Activated CD8-positive, alpha-beta memory T cell treated with anti-CD3 and anti-CD28 coated beads for 4 hours (primary cell): Measurements from ENCODE around the gene FADS1.
A peak's percentile ranks its signal among the peaks of the same experiment; 100 is the strongest.

ENCODE experiments used
- DNase-seq, 2 donors: peaks; one replicate each; pipeline ENCODE4 v3.0.0-alpha.2; 2020; ENCODE audit warnings: low read depth in 2 of 2

Gene FADS1

GRCh38 chr11:61816736-61817455 is at the start of gene FADS1:
Gene FADS1 (minus strand): TSS chr11:61817003. CDS start chr11:61816929, 74 bp downstream.
- DNase-seq, result peak in 1 of 2 donors; percentile 46

DNA sequence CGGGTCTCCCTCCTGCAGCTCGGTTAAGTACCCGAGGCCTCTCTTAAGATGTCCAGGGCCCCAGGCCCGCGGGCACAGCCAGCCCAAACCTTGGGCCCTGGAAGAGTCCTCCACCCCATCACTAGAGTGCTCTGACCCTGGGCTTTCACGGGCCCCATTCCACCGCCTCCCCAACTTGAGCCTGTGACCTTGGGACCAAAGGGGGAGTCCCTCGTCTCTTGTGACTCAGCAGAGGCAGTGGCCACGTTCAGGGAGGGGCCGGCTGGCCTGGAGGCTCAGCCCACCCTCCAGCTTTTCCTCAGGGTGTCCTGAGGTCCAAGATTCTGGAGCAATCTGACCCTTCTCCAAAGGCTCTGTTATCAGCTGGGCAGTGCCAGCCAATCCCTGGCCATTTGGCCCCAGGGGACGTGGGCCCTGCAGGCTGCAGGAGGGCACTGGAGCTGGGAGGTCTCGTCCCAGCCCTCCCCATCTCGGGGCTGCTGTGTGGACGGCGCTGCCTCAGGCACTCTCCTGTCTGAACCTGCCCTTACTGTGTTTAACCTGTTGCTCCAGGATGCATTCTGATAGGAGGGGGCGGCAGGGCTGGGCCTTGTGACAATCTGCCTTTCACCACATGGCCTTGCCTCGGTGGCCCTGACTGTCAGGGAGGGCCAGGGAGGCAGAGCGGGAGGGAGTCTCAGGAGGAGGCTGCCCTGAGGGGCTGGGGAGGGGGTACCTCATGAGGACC is 49.6 kb upstream of the FADS1 start:
- no peak for DNase-seq

DNA sequence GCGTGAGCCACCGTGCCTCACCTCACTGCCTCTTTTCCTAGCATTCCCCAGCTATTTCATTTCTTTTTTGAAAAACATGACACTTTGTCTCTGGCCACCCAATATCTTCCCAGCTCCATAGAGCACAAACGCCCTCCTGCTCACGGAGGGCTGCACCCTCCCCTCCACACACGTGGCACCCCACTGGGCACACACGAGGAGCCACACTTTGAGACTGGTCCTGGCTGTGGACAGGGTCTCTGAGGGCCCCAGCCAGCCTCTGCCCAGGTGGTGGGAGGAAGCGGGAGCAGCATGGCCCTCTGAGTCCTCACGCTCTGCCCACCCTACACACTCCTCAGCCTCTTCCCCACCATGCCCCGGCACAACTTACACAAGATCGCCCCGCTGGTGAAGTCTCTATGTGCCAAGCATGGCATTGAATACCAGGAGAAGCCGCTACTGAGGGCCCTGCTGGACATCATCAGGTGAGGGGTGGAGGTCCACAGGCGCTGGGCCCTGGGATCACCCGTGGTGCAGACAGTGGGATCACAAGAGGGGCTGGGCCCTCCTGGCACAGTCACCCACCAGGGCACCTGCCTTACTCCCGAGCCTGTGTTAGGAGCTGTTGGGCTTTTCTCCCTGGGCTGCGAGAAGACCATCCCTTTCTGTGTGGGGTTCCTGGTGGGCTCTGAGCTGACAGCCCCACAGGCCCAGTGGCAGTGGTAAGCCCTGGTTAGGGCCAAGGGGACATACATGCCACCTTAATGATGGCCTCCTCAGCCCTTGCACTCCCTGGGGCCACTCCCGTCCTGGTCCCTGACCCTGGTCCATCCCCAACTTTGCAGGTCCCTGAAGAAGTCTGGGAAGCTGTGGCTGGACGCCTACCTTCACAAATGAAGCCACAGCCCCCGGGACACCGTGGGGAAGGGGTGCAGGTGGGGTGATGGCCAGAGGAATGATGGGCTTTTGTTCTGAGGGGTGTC is 48.3 kb upstream of the FADS1 start:
- no peak for DNase-seq

DNA sequence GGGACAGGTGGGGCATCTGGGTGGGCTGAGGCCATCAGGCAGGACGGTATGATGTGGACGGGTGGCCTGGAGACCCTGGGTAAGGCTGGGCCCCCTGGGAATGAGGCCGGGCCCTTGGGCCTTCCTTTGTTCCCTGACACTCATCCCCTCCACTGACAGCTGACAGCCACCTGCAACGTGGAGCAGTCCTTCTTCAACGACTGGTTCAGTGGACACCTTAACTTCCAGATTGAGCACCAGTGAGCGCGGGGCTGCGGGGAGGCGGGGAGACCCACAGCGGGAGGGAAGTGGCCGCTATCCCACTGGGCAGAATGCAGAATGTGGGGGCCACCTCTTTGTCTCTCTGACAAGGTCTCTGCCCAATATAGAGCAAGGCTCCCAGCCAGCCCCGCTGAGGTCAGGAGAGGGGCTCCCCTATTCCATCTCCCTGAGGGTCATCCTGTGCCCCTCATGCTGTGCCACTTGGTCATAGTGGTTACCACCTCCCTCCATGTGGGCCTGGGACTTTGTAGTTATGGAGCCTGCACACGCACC is 46.8 kb upstream of the FADS1 start:
- no peak for DNase-seq

GRCh38 chr11:61862714-61863547 is 46.1 kb upstream of the FADS1 start:
- DNase-seq, result no peak

DNA sequence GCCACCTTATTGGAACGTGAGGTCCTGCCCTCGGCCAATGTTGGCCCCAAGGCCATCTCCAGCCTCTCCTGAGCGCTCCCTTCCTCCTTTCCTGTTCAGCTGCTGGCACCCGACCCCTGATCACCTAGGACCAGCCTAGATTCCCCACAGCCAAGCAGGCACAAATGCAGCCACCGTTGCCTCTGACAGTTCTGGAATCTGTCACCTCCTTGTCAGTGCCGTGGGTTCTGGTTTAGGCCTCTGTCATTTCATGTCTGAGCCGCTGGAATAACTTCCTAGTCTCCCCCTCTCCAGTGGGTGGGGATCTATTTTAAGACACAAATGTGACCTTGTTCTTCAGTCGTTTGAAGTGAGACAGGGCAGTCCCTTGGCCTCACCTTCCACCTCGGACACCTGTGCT is 44.8 kb upstream of the FADS1 start:
- DNase-seq, result no peak

DNA sequence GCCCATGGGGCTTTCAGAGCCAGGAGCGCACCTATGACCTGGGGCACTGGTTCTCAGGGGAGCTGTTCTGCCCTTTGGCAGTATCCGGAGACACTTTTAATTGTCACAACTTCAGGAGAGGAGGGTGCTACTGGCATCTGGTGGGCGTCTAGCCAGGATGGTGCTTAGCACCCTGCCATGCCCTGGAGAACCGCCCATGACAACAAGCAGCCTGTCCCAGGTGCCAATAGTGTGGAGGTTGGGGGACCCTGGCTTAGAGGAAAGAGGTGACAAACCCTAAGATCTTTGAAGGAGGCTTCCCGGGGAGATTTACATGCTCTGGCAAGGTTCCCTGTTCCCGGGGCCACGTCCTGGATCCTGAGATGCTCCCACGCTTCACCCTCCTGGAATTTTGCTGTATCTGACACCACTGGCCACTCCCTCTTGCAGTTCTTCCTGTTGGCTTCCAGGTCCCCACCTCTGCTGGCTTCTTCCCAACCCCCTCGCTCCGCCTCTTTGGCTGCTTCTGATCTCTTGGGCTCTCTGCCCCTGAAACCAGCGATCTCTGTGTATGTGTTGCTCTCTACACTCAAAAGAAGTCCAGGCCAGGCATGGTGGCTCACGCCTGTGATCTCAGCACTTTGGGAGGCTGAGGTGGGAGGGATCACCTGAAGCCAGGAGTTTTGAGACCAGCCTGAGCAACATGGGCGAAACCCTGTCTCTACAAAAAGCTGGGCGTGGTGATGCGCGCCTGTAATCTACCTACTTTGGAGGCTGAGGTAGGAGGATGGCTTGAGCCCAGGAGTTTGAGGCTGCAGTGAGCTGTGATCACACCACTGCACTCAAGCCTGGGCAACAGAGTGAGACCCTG is 43.5 kb upstream of the FADS1 start:
- no peak for DNase-seq

DNA sequence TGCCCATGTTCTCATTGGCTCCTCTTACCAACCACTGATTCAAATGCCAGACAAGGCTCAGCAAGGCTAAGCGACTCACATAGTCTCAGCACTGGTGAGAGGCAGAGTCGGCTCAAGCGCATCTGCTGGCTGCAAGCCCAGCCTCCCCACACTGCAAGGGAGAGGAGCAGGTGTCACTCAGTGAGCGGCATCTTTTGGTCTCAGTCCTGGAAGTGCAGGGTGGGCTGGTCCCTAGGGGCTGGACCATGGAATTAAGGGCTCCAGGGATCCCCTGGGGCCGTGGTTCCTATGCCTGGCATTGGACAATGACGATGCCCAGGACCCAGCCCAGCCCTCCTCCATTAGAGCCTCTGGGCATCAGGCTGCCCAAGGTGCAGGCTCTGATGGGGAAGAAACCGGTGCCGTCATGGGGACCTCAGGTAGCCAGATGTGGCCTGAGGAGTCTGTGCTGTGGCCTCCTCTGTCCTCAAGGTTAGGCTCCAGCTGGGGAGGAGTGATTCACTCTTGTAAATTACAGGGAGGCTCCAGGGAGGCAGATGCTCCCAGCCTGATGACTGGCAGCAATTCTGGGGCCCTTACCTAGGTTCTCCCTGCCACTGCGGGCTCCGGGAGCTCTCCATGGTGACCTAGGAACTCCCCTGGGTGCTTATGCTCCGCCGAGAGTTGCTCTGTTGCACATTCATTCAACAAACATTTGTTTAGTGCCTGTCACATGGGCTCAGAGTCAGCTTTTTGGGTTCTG is 39.3 kb upstream of the FADS1 start:
- no peak for DNase-seq

- DNase-seq, result no peak
Measured at GRCh38 chr11:61854966-61855714, 38.3 kb upstream of the FADS1 start.

GRCh38 chr11:61854206-61854895 is 37.5 kb upstream of the FADS1 start:
- DNase-seq, result no peak

DNA sequence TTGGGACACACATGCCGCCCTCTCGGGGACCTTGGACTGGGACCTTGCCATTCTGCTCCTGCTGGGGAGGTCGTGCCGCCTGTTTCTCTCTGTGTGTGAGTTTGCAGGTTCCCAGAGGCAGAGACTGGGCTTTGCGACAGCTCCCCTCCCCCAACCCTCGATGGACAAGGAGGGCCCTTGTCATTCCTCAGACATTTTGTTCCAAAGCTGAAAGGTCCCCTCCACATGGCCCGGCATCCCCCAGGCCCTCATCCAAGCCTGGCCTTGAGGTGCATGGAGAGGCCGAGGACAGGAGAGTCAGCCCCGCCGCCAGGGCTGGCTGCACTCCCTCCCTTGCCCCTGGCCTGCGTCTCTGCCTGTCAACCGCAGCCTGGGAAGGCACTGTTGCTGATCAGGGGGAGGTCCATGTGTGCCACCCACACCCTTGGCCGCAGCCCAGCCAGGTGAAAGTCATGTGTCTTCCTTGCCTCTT is 36.9 kb upstream of the FADS1 start:
- DNase-seq, result no peak

- no peak for DNase-seq
Measured at GRCh38 chr11:61851900-61852295, 35.1 kb upstream of the FADS1 start.

DNA sequence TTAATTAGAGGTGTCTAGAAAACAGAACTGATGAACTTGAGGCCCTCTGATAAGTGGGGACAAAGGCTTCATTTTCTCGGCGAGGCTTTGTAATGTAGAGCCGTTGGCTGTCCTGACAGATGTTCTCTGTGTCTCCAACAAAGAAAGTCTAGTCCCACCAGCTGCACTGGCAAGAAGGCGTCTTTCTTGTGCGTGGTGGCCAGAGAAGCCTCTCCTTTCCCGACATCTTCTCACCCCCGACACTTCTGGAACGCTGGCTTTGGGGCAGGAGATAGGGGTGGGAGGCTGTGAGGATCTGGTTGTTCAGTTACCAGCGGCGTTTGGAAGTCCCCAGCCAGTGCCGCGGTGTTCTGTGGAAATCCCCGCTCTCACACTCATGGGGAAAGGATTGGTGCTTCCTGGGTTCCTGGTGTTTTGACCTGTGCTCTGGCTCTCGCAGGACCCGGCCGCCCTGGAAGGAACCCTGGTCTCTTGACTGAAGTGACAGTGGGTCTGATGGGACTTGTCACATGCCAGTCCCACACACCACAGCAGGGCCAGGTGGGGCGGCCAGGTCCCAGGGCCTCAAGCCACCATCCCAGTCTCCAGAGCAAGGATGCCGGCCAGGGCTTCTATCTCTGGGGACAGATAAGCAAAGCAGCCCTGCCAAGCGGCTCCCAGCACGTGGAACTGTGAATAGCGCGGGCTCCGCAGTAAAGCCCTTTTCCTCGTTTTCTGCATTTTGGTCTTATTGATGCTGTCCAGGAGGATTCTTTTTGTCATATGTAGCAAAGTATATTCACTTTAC is 34.5 kb upstream of the FADS1 start:
- DNase-seq, result no peak

GRCh38 chr11:61850687-61851086 is 33.9 kb upstream of the FADS1 start:
- DNase-seq, result no peak

GRCh38 chr11:61848631-61849030 is 31.8 kb upstream of the FADS1 start:
- no peak for DNase-seq

GRCh38 chr11:61847914-61848581 is 31.2 kb upstream of the FADS1 start:
- DNase-seq, result no peak
